ENCODE results near the gene DHRS7C.

The DHRS7C gene

GRCh38 chr17:9813166-9813565 lies 21.8 kb upstream of the DHRS7C start:
- Histone ChIP-seq H3K9me2 (replicated peaks; ENCODE audit: insufficient read depth, low read length) (no peaks in the 10 kb centered on the region), H3F3A (ENCODE audit: insufficient read depth) (no peaks in the 10 kb centered on the region), H4K20me1 (ENCODE audit: low read depth, low read length) (no peaks in the 10 kb centered on the region), H3K36me3 (ENCODE audit: low read length) (no peaks in the 10 kb centered on the region), H2AFZ (ENCODE audit: low read depth, low read length, severe bottlenecking) (no peak overlapping the region), H3K27me3 (ENCODE audit: low read length) (no peaks in the 10 kb centered on the region), H3K79me2 (ENCODE audit: insufficient read depth, low read length) (no peaks in the 10 kb centered on the region), H3K9ac (ENCODE audit: low read length) (no peak overlapping the region), H3K4me3 (ENCODE audit: insufficient read depth, low read length, poor library complexity, severe bottlenecking) (no peak overlapping the region), H3K4me2 (ENCODE audit: low read depth, low read length, poor library complexity, severe bottlenecking) (no peak overlapping the region), H3K9me3 (ENCODE audit: insufficient read depth, low read length) (no peaks in the 10 kb centered on the region), H3K27ac (ENCODE audit: low read depth, low read length) (no peak overlapping the region)
- TF ChIP-seq, protein P1, sequence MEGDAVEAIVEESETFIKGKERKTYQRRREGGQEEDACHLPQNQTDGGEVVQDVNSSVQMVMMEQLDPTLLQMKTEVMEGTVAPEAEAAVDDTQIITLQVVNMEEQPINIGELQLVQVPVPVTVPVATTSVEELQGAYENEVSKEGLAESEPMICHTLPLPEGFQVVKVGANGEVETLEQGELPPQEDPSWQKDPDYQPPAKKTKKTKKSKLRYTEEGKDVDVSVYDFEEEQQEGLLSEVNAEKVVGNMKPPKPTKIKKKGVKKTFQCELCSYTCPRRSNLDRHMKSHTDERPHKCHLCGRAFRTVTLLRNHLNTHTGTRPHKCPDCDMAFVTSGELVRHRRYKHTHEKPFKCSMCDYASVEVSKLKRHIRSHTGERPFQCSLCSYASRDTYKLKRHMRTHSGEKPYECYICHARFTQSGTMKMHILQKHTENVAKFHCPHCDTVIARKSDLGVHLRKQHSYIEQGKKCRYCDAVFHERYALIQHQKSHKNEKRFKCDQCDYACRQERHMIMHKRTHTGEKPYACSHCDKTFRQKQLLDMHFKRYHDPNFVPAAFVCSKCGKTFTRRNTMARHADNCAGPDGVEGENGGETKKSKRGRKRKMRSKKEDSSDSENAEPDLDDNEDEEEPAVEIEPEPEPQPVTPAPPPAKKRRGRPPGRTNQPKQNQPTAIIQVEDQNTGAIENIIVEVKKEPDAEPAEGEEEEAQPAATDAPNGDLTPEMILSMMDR (IDR thresholded peaks at IDR 0.05; ENCODE audit: insufficient read depth, low read length, poor library complexity, severe bottlenecking), result no peak
- TF ChIP-seq EZH2phosphoT487 (conservative IDR thresholded peaks at IDR 0.05; ENCODE audit: low read length), result no peak

DNA sequence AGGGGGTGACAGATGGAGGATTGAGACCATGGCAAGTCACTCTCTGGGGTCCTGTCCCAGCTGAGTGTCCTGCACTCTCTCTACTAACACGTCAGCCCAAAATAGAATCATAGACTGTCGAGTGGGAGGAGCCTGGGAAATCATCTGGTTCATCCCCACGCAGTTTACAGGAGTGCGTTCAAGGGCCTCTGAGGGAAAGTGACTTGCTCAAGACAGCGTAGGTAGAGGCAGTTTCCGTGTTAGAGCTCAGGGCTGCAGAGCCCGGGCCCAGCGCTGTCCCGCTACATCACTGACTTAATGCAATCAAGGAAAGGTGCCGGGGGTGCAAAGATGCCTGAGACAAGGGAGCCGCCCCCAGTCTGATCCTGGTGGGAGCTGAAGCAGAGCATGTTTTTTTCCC lies 20.1 kb upstream of the DHRS7C start:
- no peaks in the 10 kb centered on the region for H3K9me3 ChIP-seq (ENCODE audit: insufficient read depth, low read length)
- TF ChIP-seq, protein P1 (IDR thresholded peaks at IDR 0.05; ENCODE audit: insufficient read depth, low read length, poor library complexity, severe bottlenecking), result no peak
- no peak for TF ChIP-seq EZH2phosphoT487 (conservative IDR thresholded peaks at IDR 0.05; ENCODE audit: low read length)
- no peaks in the 10 kb centered on the region for H3K27me3 ChIP-seq (ENCODE audit: low read length)
- H3K79me2 ChIP-seq (ENCODE audit: insufficient read depth, low read length), result no peaks in the 10 kb centered on the region
- H3K4me2 ChIP-seq (ENCODE audit: low read depth, low read length, poor library complexity, severe bottlenecking), result no peak overlapping the region
- H3F3A ChIP-seq (ENCODE audit: insufficient read depth), result no peaks in the 10 kb centered on the region
- no peak overlapping the region for H3K9ac ChIP-seq (ENCODE audit: low read length)
- no peak overlapping the region for H3K27ac ChIP-seq (ENCODE audit: low read depth, low read length)
- no peak overlapping the region for H3K4me3 ChIP-seq (ENCODE audit: insufficient read depth, low read length, poor library complexity, severe bottlenecking)
- H4K20me1 ChIP-seq (ENCODE audit: low read depth, low read length), result no peaks in the 10 kb centered on the region
- no peaks in the 10 kb centered on the region for H3K9me2 ChIP-seq (replicated peaks; ENCODE audit: insufficient read depth, low read length)
- H2AFZ ChIP-seq (ENCODE audit: low read depth, low read length, severe bottlenecking), result no peak overlapping the region
- H3K36me3 ChIP-seq (ENCODE audit: low read length), result no peaks in the 10 kb centered on the region

DNA sequence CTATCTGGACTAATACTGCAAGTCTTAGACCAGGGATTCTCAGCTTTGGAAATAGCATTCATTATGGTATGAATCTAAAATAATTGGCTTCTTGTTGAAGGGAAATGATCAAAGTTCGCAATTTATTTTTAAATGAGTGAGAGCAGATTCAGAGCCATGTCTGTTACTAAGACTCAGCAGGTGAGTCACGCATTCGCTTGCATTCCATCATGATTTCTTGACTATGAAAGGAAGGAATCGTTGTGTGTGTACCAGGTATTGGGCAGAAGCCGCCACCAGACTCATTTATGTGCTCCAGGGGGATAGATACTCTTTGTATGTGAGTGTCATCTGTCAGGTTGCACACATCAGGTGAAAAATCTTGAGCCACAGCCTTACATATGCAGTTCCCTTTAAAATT lies 19.7 kb upstream of the DHRS7C start:
- no peak overlapping the region for H3K4me3 ChIP-seq (ENCODE audit: insufficient read depth, low read length, poor library complexity, severe bottlenecking)
- TF ChIP-seq EZH2phosphoT487 (conservative IDR thresholded peaks at IDR 0.05; ENCODE audit: low read length), result no peak
- TF ChIP-seq, protein P1 (IDR thresholded peaks at IDR 0.05; ENCODE audit: insufficient read depth, low read length, poor library complexity, severe bottlenecking), result no peak
- H3F3A ChIP-seq (ENCODE audit: insufficient read depth), result no peaks in the 10 kb centered on the region
- no peak overlapping the region for H2AFZ ChIP-seq (ENCODE audit: low read depth, low read length, severe bottlenecking)
- no peaks in the 10 kb centered on the region for H3K9me3 ChIP-seq (ENCODE audit: insufficient read depth, low read length)
- H3K9ac ChIP-seq (ENCODE audit: low read length), result no peak overlapping the region
- no peaks in the 10 kb centered on the region for H3K9me2 ChIP-seq (replicated peaks; ENCODE audit: insufficient read depth, low read length)
- no peaks in the 10 kb centered on the region for H3K36me3 ChIP-seq (ENCODE audit: low read length)
- no peaks in the 10 kb centered on the region for H3K27me3 ChIP-seq (ENCODE audit: low read length)
- no peaks in the 10 kb centered on the region for H4K20me1 ChIP-seq (ENCODE audit: low read depth, low read length)
- no peak overlapping the region for H3K4me2 ChIP-seq (ENCODE audit: low read depth, low read length, poor library complexity, severe bottlenecking)
- H3K79me2 ChIP-seq (ENCODE audit: insufficient read depth, low read length), result no peaks in the 10 kb centered on the region
- H3K27ac ChIP-seq (ENCODE audit: low read depth, low read length), result no peak overlapping the region

All from SU-DHL-6 (cell line).